Trophoblast cell (in vitro differentiated cells and primary cell): ENCODE measurements around the gene NKIRAS1.
"Not testable (repeated sequence)": the region's sequence is repeated elsewhere in the genome, so short reads cannot be mapped to it uniquely, and the experiment has no call there.

ENCODE experiments used
- DNase-seq, 2 donors: peaks; one replicate each; pipeline ENCODE4 v3.0.0-alpha.2; 2016
- H2AFZ ChIP-seq: 2 replicates; pipeline ENCODE4 v1.6.1; 2013; ENCODE audit warnings: low read length, moderate library complexity, mild to moderate bottlenecking; ENCODE audit not compliant: insufficient read depth, poor library complexity
- H2AK5ac ChIP-seq: 2 replicates; pipeline ENCODE4 v1.6.1; 2013; ENCODE audit warnings: mild to moderate bottlenecking, low read length
- H2BK120ac ChIP-seq: 2 replicates; pipeline ENCODE4 v1.6.1; 2013; ENCODE audit warnings: low read length, mild to moderate bottlenecking, moderate library complexity; ENCODE audit not compliant: insufficient read depth, poor library complexity
- H2BK12ac ChIP-seq: 2 replicates; pipeline ENCODE4 v1.6.1; 2013; ENCODE audit warnings: mild to moderate bottlenecking, low read length, moderate library complexity
- H2BK5ac ChIP-seq: 2 replicates; pipeline ENCODE4 v1.6.1; 2013; ENCODE audit warnings: low read length, low read depth, moderate library complexity, mild to moderate bottlenecking; ENCODE audit not compliant: poor library complexity
- H3K14ac ChIP-seq: 2 replicates; pipeline ENCODE4 v1.6.1; 2013; ENCODE audit warnings: mild to moderate bottlenecking, low read length
- H3K18ac ChIP-seq: 2 replicates; pipeline ENCODE4 v1.6.1; 2013; ENCODE audit warnings: mild to moderate bottlenecking, low read length
- H3K23ac ChIP-seq: 2 replicates; pipeline ENCODE4 v1.6.1; 2013; ENCODE audit warnings: low read length
- H3K27ac ChIP-seq: 2 replicates; pipeline ENCODE4 v1.5.1; 2013; ENCODE audit warnings: low read depth, mild to moderate bottlenecking, inconsistent platforms, low read length, moderate library complexity
- H3K27me3 ChIP-seq: 2 replicates; pipeline ENCODE4 v1.6.1; 2013; ENCODE audit warnings: inconsistent platforms, mild to moderate bottlenecking, low read length, moderate library complexity; ENCODE audit not compliant: insufficient read depth
- H3K36me3 ChIP-seq, 2 experiments: 1 replicate in 1 of 2; 2 replicates in 1 of 2; pipeline ENCODE4 v1.6.1; 2013; ENCODE audit warnings: low read length in 2 of 2, mild to moderate bottlenecking in 2 of 2, moderate library complexity in 1 of 2; ENCODE audit not compliant: insufficient read depth in 2 of 2, control insufficient read depth in 1 of 2
- H3K4ac ChIP-seq: 2 replicates; pipeline ENCODE4 v1.6.1; 2013; ENCODE audit warnings: low read depth, mild to moderate bottlenecking, low read length, moderate library complexity
- H3K4me1 ChIP-seq, 2 experiments: 1 replicate in 1 of 2; 2 replicates in 1 of 2; pipeline ENCODE4 v1.6.1; 2013; ENCODE audit warnings: low read length in 2 of 2, mild to moderate bottlenecking in 2 of 2, moderate library complexity in 1 of 2; ENCODE audit not compliant: insufficient read depth in 2 of 2, control insufficient read depth in 1 of 2
- H3K4me2 ChIP-seq: 2 replicates; pipeline ENCODE4 v1.6.1; 2013; ENCODE audit warnings: inconsistent platforms, mild to moderate bottlenecking, low read length, moderate library complexity
- H3K4me3 ChIP-seq: 2 replicates; pipeline ENCODE4 v1.5.1; 2013; ENCODE audit warnings: mild to moderate bottlenecking, low read depth, low read length, inconsistent platforms
- H3K79me1 ChIP-seq: one replicate; pipeline ENCODE4 v1.6.1; 2013; ENCODE audit warnings: low read length
- H3K79me2 ChIP-seq: 2 replicates; pipeline ENCODE4 v1.6.1; 2013; ENCODE audit warnings: low read length, mild to moderate bottlenecking; ENCODE audit not compliant: control insufficient read depth, insufficient read depth, poor library complexity
- H3K9ac ChIP-seq: 2 replicates; pipeline ENCODE4 v1.6.1; 2013; ENCODE audit warnings: mild to moderate bottlenecking, low read length
- H3K9me3 ChIP-seq: 2 replicates; pipeline ENCODE4 v1.6.1; 2013; ENCODE audit warnings: low read depth, mild to moderate bottlenecking, control low read depth, inconsistent platforms, low read length; ENCODE audit not compliant: insufficient read depth
- H4K12ac ChIP-seq: 2 replicates; pipeline ENCODE4 v1.6.1; 2013; ENCODE audit warnings: low read depth, mild to moderate bottlenecking, low read length, moderate library complexity
- H4K8ac ChIP-seq: 2 replicates; pipeline ENCODE4 v1.6.1; 2013; ENCODE audit warnings: low read depth, mild to moderate bottlenecking, low read length, moderate library complexity
- H4K91ac ChIP-seq: one replicate; pipeline ENCODE4 v1.6.1; 2013; ENCODE audit warnings: low read depth, mild to moderate bottlenecking, low read length, moderate library complexity
- WGBS: extraction: QIAGEN DNeasy Blood & Tissue Kit; methylation state at CpG from one replicate; pipeline ENCODE4 v1.1.7; 2013; ENCODE audit warnings: missing lambda C conversion rate; ENCODE audit not compliant: insufficient read length, insufficient coverage; ENCODE audit errors: extremely low coverage; 5-methylcytosine and 5-hydroxymethylcytosine counted together

The NKIRAS1 gene

GRCh38 chr3:23856286-23856685 is 60.5 kb downstream of the NKIRAS1 start:
- no peak overlapping the region for H3K14ac ChIP-seq
- no peak overlapping the region for H2BK12ac ChIP-seq
- H2BK5ac ChIP-seq: no peak overlapping the region
- no peaks in the 10 kb centered on the region for H3K79me1 ChIP-seq
- H2BK120ac ChIP-seq: no peak overlapping the region
- no peak overlapping the region for H3K23ac ChIP-seq
- no peak overlapping the region for H2AK5ac ChIP-seq
- H3K4ac ChIP-seq: no peak overlapping the region
- no peaks in the 10 kb centered on the region for H3K9me3 ChIP-seq
- no peak overlapping the region for H4K12ac ChIP-seq
- no peak overlapping the region for H3K4me3 ChIP-seq
- H2AFZ ChIP-seq: no peak overlapping the region
- no peak overlapping the region for H4K8ac ChIP-seq
- H3K4me2 ChIP-seq: no peak overlapping the region
- no peak overlapping the region for H4K91ac ChIP-seq
- H3K27me3 ChIP-seq: no peaks in the 10 kb centered on the region
- no peak for DNase-seq
- H3K27ac ChIP-seq: no peak overlapping the region
- no peak overlapping the region for H3K18ac ChIP-seq
- WGBS: no CpG with 5 or more reads among the region's 3 CpGs
- H3K9ac ChIP-seq: no peak overlapping the region
- peaks cover 3 to 5% of the 10 kb centered on the region in 2 experiments for H3K36me3 ChIP-seq
- peaks cover 5 to 7% of the 10 kb centered on the region in 2 experiments for H3K4me1 ChIP-seq
- peaks cover 2% of the 10 kb centered on the region for H3K79me2 ChIP-seq

GRCh38 chr3:23849462-23849861 is 67.3 kb downstream of the NKIRAS1 start:
- H2AK5ac ChIP-seq, H4K91ac ChIP-seq, H3K79me2 ChIP-seq, H3K14ac ChIP-seq, H3K4me3 ChIP-seq, H3K36me3 ChIP-seq, DNase-seq, H3K79me1 ChIP-seq, H3K27me3 ChIP-seq, H3K18ac ChIP-seq, H2BK12ac ChIP-seq, H3K4ac ChIP-seq, H4K12ac ChIP-seq, H3K23ac ChIP-seq, H3K4me1 ChIP-seq, H3K9ac ChIP-seq, H3K9me3 ChIP-seq, H3K27ac ChIP-seq, H2BK5ac ChIP-seq, H4K8ac ChIP-seq, H3K4me2 ChIP-seq, H2BK120ac ChIP-seq, H2AFZ ChIP-seq: not testable (repeated sequence)
- WGBS: no CpG with 5 or more reads among the region's 2 CpGs

DNA sequence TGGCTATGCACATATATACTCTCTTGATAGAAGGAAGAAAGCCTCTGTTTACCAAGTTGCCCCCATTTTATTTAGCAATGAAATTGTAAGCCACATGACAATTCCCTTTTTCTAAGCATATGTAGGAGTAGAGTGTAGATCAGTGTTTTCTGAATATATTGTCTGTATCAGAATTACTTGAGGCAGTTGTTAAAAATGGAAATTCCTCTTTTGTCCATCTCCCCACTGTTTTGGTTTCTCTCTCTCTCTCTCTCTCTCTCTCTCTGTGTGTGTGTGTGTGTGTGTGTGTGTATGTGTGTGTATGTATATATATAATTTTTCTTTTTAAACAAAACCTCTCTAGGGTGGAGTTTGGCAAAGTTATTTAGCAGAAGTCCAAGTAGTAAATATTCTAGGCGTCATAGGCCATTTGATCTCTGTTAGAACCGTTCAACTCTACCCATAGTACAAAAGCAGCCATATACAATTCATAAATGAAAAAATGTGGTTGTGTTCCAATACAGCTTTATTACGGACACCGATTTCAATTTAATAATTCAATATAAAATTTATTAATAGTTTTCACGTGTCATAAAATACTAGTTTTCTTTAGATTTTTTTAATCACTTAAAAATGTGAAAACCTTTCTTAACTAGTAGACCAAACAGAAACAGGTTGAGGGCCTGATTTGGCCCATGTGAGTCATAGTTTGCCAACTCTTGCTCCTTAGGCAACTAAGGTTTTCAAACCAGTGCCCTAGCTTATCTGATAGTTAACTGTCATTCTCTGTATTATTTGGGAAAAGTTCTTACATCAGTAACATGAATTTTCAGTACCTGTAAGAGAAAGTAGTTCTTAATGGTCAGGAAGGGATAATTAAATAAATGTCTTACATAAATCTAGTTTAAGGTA is 71.2 kb downstream of the NKIRAS1 start:
- Histone ChIP-seq H3K14ac (no peak overlapping the region), H3K23ac (no peak overlapping the region), H2BK120ac (no peak overlapping the region), H2BK12ac (no peak overlapping the region), H4K8ac (no peak overlapping the region), H2BK5ac (no peak overlapping the region), H3K36me3 (no peaks in the 10 kb centered on the region), H3K18ac (no peak overlapping the region), H3K27me3 (no peaks in the 10 kb centered on the region), H4K12ac (no peak overlapping the region), H3K27ac (no peak overlapping the region), H3K4me2 (no peak overlapping the region), H3K9ac (no peak overlapping the region), H2AK5ac (no peak overlapping the region), H3K4me1 (peaks cover 0 to 3% of the 10 kb centered on the region in 2 experiments), H3K4ac (no peak overlapping the region), H3K79me2 (no peaks in the 10 kb centered on the region), H3K9me3 (no peaks in the 10 kb centered on the region), H4K91ac (no peak overlapping the region), H3K79me1 (no peaks in the 10 kb centered on the region), H2AFZ (no peak overlapping the region), H3K4me3 (no peak overlapping the region)
- no CpG with 5 or more reads among the region's 5 CpGs for WGBS
- peak in 1 of 2 donors; percentile 15 for DNase-seq

- Histone ChIP-seq H3K36me3 (no peaks in the 10 kb centered on the region), H2BK12ac (no peak overlapping the region), H2AFZ (no peak overlapping the region), H4K8ac (no peak overlapping the region), H2BK120ac (no peak overlapping the region), H3K9ac (no peak overlapping the region), H3K23ac (no peak overlapping the region), H3K14ac (no peak overlapping the region), H3K4me2 (no peak overlapping the region), H3K9me3 (no peaks in the 10 kb centered on the region), H3K4me3 (no peak overlapping the region), H3K27ac (no peak overlapping the region), H2BK5ac (no peak overlapping the region), H3K27me3 (no peaks in the 10 kb centered on the region), H3K4ac (no peak overlapping the region), H3K4me1 (peaks cover 0 to 4% of the 10 kb centered on the region in 2 experiments), H3K79me2 (no peaks in the 10 kb centered on the region), H3K79me1 (no peaks in the 10 kb centered on the region), H4K91ac (no peak overlapping the region), H2AK5ac (no peak overlapping the region), H4K12ac (no peak overlapping the region), H3K18ac (no peak overlapping the region)
- WGBS: no CpG with 5 or more reads among the region's 3 CpGs
- DNase-seq: no peak
Observed at GRCh38 chr3:23843869-23844268, 72.9 kb downstream of the NKIRAS1 start.
